HepG2 (cell line): Measurements from ENCODE around the gene YPEL3. TPM values are rescaled to one million over a fixed set of nuclear protein-coding genes. Genes with fewer than 3 reads are reported as not detected.
A peak's percentile ranks its signal among the peaks of the same experiment; 100 is the strongest.

Source experiments
- AGO2 ChIP-seq: fragments of 200-400 bp; formaldehyde crosslinking; optimal IDR thresholded peaks from 2 replicates; pipeline ENCODE3; 2017; ENCODE audit warnings: mild to moderate bottlenecking, low read depth, low read length, moderate library complexity
- CHCHD3 ChIP-seq: sonication (generic); formaldehyde crosslinking; IDR thresholded peaks from 2 replicates; pipeline ENCODE4 v1.8.0; 2022; ENCODE audit warnings: mild to moderate bottlenecking, missing genetic modification reagents, moderate library complexity
- KLF11 ChIP-seq: IDR thresholded peaks from 2 replicates; pipeline ENCODE4 v1.6.1; 2016; ENCODE audit warnings: missing compliant biosample characterization
- RXRA ChIP-seq: sonication (generic); formaldehyde crosslinking; IDR thresholded peaks from 2 replicates; pipeline ENCODE4 v1.5.1; 2020; ENCODE audit warnings: missing genetic modification reagents
- TAF15 ChIP-seq: fragments of 200-400 bp; formaldehyde crosslinking; IDR thresholded peaks from one replicate; pipeline ENCODE4 v1.6.1; 2018; ENCODE audit warnings: mild to moderate bottlenecking, low read depth, low read length; ENCODE audit not compliant: poor library complexity, severe bottlenecking
- TP53 ChIP-seq: sonication (generic); formaldehyde crosslinking; conservative IDR thresholded peaks from 2 replicates; pipeline ENCODE4 v1.4.0; 2020; ENCODE audit warnings: missing genetic modification reagents
- ZKSCAN5 ChIP-seq: sonication (generic); formaldehyde crosslinking; IDR thresholded peaks from 2 replicates; pipeline ENCODE4 v1.5.1; 2020; ENCODE audit warnings: mild to moderate bottlenecking, missing genetic modification reagents
- ZNF331 ChIP-seq: sonication (generic); formaldehyde crosslinking; IDR thresholded peaks from 2 replicates; pipeline ENCODE4 v1.4.0; 2020; ENCODE audit warnings: missing genetic modification reagents
- ZNF431 ChIP-seq: sonication (generic); formaldehyde crosslinking; IDR thresholded peaks from 2 replicates; pipeline ENCODE4 v1.9.0; 2022; ENCODE audit warnings: missing genetic modification reagents, low read depth, mild to moderate bottlenecking, borderline replicate concordance
- ZNF737 ChIP-seq: sonication (generic); formaldehyde crosslinking; IDR thresholded peaks from 2 replicates; pipeline ENCODE4 v1.5.0; 2020; ENCODE audit warnings: missing genetic modification reagents, mild to moderate bottlenecking, borderline replicate concordance
- ZNF790 ChIP-seq: sonication (generic); formaldehyde crosslinking; IDR thresholded peaks from 2 replicates; pipeline ENCODE4 v1.8.0; 2022; ENCODE audit warnings: missing genetic modification reagents, mild to moderate bottlenecking, borderline replicate concordance
- ZNF841 ChIP-seq: sonication (generic); formaldehyde crosslinking; IDR thresholded peaks from 2 replicates; pipeline ENCODE4 v1.8.1; 2023; ENCODE audit warnings: missing genetic modification reagents, borderline replicate concordance
- ZNF891 ChIP-seq: sonication (generic); formaldehyde crosslinking; IDR thresholded peaks from 2 replicates; pipeline ENCODE4 v1.5.0; 2020; ENCODE audit warnings: mild to moderate bottlenecking, missing genetic modification reagents
- ZSCAN22 ChIP-seq: sonication (generic); formaldehyde crosslinking; IDR thresholded peaks from 2 replicates; pipeline ENCODE4 v1.4.0; 2020; ENCODE audit warnings: mild to moderate bottlenecking, missing genetic modification reagents
- polyA plus RNA-seq, 8 experiments: library from polyadenylated mRNA; depleted of rRNA in 3 of 8; stranded (reverse) in 7 of 8; unstranded in 1 of 8; fragments of >200 nt; fragmentation: Illumina TruSeq in 4 of 8; extraction: Trizol in 4 of 8; gene quantifications; 2 replicates each; pipeline versions ENCODE4 v1.2.1 to v1.2.3, GENCODE V29; 2011 to 2016; ENCODE audit warnings: low read depth in 4 of 8, missing spikeins in 1 of 8, mixed read lengths in 1 of 8; ENCODE audit not compliant: insufficient read depth in 1 of 8
- total RNA-seq, 5 experiments: library from RNA; depleted of rRNA; stranded (reverse); fragments of >200 nt; fragmentation: Illumina TruSeq; extraction: Trizol; gene quantifications; 2 replicates each; pipeline ENCODE4 v1.2.3, GENCODE V29; 2016; ENCODE audit warnings: low read depth in 1 of 5
- TF ChIP-seq, protein P1 (sequence below): sonication (generic); formaldehyde crosslinking; IDR thresholded peaks from 2 replicates; pipeline ENCODE4 v1.5.0; 2020; ENCODE audit warnings: missing genetic modification reagents
- TF ChIP-seq, protein P2 (sequence below): sonication (generic); formaldehyde crosslinking; IDR thresholded peaks from 2 replicates; pipeline ENCODE4 v1.8.0; 2022; ENCODE audit warnings: missing genetic modification reagents, low read depth, mild to moderate bottlenecking, borderline replicate concordance
- TF ChIP-seq, protein P3 (sequence below): sonication (generic); formaldehyde crosslinking; IDR thresholded peaks from 2 replicates; pipeline ENCODE4 v1.5.0; 2020; ENCODE audit warnings: missing genetic modification reagents
- TF ChIP-seq, protein P4 (sequence below): sonication (generic); formaldehyde crosslinking; IDR thresholded peaks from 2 replicates; pipeline ENCODE4 v1.4.0; 2020; ENCODE audit warnings: missing genetic modification reagents, borderline replicate concordance
- TF ChIP-seq, protein P5 (sequence below): sonication (generic); formaldehyde crosslinking; IDR thresholded peaks from 2 replicates; pipeline ENCODE4 v1.4.0; 2020; ENCODE audit warnings: missing genetic modification reagents

Gene YPEL3
- total and polyA plus RNA-seq, 2 of the 13 experiments (the other 11 are each of a cell fraction or from before 2014, with no cell fraction given) = 5.4 to 47.0 TPM

DNA sequence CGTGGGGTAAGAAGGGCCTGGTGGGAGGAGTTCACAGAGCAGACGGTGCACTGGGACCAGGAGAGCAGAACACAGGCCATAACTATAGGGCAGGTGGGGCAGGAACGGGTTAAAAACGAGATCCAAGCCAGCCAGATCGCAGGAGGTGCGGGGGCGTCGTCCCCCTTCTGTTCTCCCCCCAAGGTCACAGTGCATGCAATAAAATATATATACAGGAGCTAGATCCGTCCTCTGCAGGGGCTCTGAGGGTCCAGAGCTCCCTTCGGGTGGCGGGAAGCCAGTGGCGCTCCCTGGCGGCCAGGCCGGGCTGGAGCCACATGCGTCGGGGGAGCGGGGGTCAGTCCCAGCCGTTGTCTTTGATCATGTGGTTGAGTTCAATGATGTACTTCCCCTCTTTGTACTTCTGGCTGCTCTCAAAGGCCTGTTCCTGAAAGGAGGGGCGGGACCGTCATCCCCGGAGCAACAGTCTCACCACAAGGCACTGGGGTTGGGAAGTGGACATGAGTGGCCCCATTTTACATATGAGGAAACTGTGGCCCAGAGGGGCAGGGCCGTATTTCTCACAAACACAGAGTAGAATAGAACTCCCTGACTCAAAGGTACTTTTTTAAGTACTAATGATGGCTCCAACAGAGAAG, 3.5 kb downstream of the YPEL3 start (continued):
- TF ChIP-seq, protein P1, sequence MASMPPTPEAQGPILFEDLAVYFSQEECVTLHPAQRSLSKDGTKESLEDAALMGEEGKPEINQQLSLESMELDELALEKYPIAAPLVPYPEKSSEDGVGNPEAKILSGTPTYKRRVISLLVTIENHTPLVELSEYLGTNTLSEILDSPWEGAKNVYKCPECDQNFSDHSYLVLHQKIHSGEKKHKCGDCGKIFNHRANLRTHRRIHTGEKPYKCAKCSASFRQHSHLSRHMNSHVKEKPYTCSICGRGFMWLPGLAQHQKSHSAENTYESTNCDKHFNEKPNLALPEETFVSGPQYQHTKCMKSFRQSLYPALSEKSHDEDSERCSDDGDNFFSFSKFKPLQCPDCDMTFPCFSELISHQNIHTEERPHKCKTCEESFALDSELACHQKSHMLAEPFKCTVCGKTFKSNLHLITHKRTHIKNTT (CRISPR knock-in tag) = no peak
- TF ChIP-seq ZNF737 (CRISPR knock-in tag) (peak; percentile 84; the same call in 1 of the 2 replicates), ZKSCAN5 (CRISPR knock-in tag) (no peak), TP53 (CRISPR knock-in tag) (no peak), ZSCAN22 (CRISPR knock-in tag) (peak; percentile 37; the same call in 1 of the 2 replicates), ZNF841 (CRISPR knock-in tag) (no peak), RXRA (no peak; the same call in none of the 2 replicates), AGO2 (no peak), TAF15 (peak; percentile 77), ZNF431 (peak; percentile 88), KLF11 (CRISPR knock-in tag) (no peak), ZNF891 (CRISPR knock-in tag) (no peak), ZNF331 (CRISPR knock-in tag) (peak; percentile 59; the same call in 1 of the 2 replicates), ZNF790 (CRISPR knock-in tag) (no peak), CHCHD3 (CRISPR knock-in tag) (no peak)
- TF ChIP-seq, protein P2, sequence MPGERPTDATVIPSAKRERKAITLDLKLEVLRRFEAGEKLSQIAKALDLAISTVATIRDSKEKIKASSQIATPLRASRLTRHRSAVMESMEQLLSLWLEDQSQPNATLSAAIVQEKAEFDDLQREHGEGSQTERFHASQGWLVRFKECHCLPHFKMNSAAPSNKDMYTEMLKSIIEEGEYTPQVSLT (CRISPR knock-in tag) = 0 out of 2 replicates have a peak, but pooled peaks have one; percentile 26
- TF ChIP-seq, protein P3, sequence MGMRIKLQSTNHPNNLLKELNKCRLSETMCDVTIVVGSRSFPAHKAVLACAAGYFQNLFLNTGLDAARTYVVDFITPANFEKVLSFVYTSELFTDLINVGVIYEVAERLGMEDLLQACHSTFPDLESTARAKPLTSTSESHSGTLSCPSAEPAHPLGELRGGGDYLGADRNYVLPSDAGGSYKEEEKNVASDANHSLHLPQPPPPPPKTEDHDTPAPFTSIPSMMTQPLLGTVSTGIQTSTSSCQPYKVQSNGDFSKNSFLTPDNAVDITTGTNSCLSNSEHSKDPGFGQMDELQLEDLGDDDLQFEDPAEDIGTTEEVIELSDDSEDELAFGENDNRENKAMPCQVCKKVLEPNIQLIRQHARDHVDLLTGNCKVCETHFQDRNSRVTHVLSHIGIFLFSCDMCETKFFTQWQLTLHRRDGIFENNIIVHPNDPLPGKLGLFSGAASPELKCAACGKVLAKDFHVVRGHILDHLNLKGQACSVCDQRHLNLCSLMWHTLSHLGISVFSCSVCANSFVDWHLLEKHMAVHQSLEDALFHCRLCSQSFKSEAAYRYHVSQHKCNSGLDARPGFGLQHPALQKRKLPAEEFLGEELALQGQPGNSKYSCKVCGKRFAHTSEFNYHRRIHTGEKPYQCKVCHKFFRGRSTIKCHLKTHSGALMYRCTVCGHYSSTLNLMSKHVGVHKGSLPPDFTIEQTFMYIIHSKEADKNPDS = 0 out of 2 replicates have a peak, but pooled peaks have one; percentile 3
- TF ChIP-seq, protein P4, sequence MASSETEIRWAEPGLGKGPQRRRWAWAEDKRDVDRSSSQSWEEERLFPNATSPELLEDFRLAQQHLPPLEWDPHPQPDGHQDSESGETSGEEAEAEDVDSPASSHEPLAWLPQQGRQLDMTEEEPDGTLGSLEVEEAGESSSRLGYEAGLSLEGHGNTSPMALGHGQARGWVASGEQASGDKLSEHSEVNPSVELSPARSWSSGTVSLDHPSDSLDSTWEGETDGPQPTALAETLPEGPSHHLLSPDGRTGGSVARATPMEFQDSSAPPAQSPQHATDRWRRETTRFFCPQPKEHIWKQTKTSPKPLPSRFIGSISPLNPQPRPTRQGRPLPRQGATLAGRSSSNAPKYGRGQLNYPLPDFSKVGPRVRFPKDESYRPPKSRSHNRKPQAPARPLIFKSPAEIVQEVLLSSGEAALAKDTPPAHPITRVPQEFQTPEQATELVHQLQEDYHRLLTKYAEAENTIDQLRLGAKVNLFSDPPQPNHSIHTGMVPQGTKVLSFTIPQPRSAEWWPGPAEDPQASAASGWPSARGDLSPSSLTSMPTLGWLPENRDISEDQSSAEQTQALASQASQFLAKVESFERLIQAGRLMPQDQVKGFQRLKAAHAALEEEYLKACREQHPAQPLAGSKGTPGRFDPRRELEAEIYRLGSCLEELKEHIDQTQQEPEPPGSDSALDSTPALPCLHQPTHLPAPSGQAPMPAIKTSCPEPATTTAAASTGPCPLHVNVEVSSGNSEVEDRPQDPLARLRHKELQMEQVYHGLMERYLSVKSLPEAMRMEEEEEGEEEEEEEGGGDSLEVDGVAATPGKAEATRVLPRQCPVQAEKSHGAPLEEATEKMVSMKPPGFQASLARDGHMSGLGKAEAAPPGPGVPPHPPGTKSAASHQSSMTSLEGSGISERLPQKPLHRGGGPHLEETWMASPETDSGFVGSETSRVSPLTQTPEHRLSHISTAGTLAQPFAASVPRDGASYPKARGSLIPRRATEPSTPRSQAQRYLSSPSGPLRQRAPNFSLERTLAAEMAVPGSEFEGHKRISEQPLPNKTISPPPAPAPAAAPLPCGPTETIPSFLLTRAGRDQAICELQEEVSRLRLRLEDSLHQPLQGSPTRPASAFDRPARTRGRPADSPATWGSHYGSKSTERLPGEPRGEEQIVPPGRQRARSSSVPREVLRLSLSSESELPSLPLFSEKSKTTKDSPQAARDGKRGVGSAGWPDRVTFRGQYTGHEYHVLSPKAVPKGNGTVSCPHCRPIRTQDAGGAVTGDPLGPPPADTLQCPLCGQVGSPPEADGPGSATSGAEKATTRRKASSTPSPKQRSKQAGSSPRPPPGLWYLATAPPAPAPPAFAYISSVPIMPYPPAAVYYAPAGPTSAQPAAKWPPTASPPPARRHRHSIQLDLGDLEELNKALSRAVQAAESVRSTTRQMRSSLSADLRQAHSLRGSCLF (CRISPR knock-in tag) = no peak
- TF ChIP-seq, protein P5, sequence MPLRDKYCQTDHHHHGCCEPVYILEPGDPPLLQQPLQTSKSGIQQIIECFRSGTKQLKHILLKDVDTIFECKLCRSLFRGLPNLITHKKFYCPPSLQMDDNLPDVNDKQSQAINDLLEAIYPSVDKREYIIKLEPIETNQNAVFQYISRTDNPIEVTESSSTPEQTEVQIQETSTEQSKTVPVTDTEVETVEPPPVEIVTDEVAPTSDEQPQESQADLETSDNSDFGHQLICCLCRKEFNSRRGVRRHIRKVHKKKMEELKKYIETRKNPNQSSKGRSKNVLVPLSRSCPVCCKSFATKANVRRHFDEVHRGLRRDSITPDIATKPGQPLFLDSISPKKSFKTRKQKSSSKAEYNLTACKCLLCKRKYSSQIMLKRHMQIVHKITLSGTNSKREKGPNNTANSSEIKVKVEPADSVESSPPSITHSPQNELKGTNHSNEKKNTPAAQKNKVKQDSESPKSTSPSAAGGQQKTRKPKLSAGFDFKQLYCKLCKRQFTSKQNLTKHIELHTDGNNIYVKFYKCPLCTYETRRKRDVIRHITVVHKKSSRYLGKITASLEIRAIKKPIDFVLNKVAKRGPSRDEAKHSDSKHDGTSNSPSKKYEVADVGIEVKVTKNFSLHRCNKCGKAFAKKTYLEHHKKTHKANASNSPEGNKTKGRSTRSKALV (CRISPR knock-in tag) = peak; percentile 72; the same call in 1 of the 2 replicates
